Placental pericyte (primary cell): ENCODE data around the gene TUFT1. TPM values are rescaled to one million over a fixed set of nuclear protein-coding genes. Genes with fewer than 3 reads are reported as not detected.

Experiments used
- small RNA-seq: library from RNA; depleted of rRNA; stranded (forward); fragments of <200 nt; gene quantifications from one replicate; pipeline ENCODE3, GENCODE V24; 2012; ENCODE audit warnings: low replicate concordance
- total RNA-seq: library from RNA; depleted of rRNA; stranded (reverse); fragments of >200 nt; gene quantifications from 2 replicates; pipeline ENCODE4 v1.2.3, GENCODE V29; 2012

TUFT1 gene
- total RNA-seq, result 14.7 and 21.7 TPM in 2 replicates

GRCh38 chr1:151540021-151540981, at the start of gene TUFT1:
Gene TUFT1, plus strand, starts transcription at chr1:151540309. Its CDS starts 58 bp downstream, at chr1:151540367.

GRCh38 chr1:151510957-151511635, 29.0 kb upstream of the TUFT1 start, which contains the start of gene CGN:
Gene CGN, plus strand, starts transcription at chr1:151511387. Its CDS starts 7,133 bp downstream, at chr1:151518520.

GRCh38 chr1:151611832-151612500, 71.9 kb downstream of the TUFT1 start, which contains the start of gene SNX27:
Gene SNX27, plus strand, starts transcription at chr1:151612050. Its CDS starts 152 bp downstream, at chr1:151612202.

Small RNA genes lying within 50 kb of the gene (small RNA-seq; reads per million reads assigned to genes)
- gene MIR554 (not detected), gene RF00405 (0.13 reads per million), gene RNU6-1062P (not detected)

Other genes starting within 250 kb of the TUFT1 start
- 38.5 and 92.6 TPM in 2 replicates for gene PI4KB, start 212.9 kb upstream of the TUFT1 start, total RNA-seq
- 14.2 and 34.2 TPM in 2 replicates for gene RFX5, start 193.1 kb upstream of the TUFT1 start, total RNA-seq
- 8.7 and 30.9 TPM in 2 replicates for gene SELENBP1, start 167.6 kb upstream of the TUFT1 start, total RNA-seq
- 356 and 363 TPM in 2 replicates for gene PSMB4, start 140.7 kb upstream of the TUFT1 start, total RNA-seq
- 24.9 and 29.2 TPM in 2 replicates for gene POGZ, start 80.8 kb upstream of the TUFT1 start, total RNA-seq
- 0.72 TPM in 1 of 2 replicates, not detected in the other for gene CGN, start 28.9 kb upstream of the TUFT1 start, total RNA-seq
- gene SNX27, start 71.7 kb downstream of the TUFT1 start, total RNA-seq, result 29.3 and 29.6 TPM in 2 replicates
- not detected in 2 replicates for gene CELF3, start 176.5 kb downstream of the TUFT1 start, total RNA-seq
- gene RIIAD1, start 181.2 kb downstream of the TUFT1 start, total RNA-seq, result not detected in 2 replicates
- gene MRPL9, start 223.2 kb downstream of the TUFT1 start, total RNA-seq, result 77.2 and 87.5 TPM in 2 replicates